Measurements from ENCODE around the gene OR52B6.
"Not testable (repeated sequence)": the region's sequence is repeated elsewhere in the genome, so short reads cannot be mapped to it uniquely, and the experiment has no call there.

Gene OR52B6

DNA sequence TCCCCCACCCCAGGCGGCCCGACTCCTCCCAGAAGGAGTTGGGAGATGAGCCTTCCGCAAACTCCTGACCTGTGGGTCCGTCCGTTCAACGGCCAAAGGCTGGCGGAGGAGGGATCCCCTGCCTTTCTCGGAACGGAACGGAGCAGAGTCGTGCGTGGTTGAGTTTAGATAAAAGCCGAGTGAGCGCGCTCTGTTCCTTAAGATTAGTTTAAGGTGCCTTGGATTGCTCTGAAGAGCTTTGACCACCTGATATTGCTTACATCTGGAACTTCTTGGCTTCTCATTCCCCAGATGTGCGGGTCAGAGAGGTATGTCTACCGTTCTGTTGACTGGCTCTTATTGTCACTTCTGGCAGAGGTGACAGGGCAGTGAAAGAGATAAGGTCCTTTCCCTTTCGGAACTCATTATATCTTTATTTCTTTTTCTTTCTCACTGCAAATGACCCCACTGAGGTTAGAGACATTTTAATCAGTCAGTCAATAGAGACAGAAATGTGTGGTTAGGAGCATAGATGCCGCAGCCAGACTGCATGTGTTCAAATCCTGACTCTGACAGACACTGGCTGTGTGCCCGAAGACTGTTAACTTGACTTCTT lies 16.0 kb downstream of the OR52B6 start, which contains the start of gene TRIM6:
Gene TRIM6, plus strand, starts transcription at position 31 of the 595 bp plus-strand sequence. Its CDS starts 261 bp downstream, at position 292.
- no peak for DNase-seq (ENCODE audit: low read depth in 2 of 2)

DNA sequence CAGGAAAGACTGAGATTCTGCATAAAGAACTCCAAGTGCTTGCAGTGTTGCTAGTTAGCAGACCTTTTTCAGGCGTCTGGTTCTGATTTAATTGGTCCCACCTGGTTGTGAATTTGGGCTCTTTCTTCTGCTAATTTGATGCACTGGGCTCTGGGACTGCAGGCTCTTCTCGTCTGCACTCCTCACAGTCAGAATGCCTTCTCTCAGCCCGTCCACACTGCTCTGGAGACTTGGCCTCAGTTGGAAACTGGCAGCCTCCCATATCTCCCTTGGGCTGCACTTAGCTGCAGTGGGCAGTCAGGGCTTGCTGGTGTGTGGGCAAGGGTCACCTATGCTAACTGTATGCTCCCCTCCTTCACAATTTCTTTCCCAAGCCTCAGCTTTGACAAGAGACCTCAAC lies 17.3 kb downstream of the OR52B6 start:
- no peak for DNase-seq (ENCODE audit: low read depth in 2 of 2)

DNA sequence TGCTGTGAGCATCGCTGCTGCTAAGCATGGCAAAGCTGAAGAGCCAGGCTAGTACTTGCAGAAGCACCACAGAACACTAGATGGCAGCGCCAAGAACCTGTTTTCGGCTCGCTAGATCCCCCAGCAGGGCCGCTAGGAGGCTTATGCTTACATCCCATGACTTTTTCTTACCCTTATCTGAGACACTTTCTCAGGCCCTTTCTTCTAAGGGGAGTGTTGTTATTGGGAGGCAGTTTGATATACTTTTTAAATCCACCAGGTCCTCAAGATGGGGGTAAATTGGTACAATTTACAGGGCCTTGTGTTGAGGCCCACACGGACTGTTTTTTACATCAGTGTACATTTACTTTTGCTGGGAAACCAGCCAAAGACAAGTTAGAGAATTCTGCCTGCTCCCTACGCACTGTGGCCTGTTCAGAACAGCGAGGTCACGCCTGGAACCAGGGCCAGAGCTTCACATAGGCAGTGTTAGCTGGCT lies 19.7 kb downstream of the OR52B6 start:
- DNase-seq (ENCODE audit: low read depth in 2 of 2) = peak; percentile 25 to 30

DNA sequence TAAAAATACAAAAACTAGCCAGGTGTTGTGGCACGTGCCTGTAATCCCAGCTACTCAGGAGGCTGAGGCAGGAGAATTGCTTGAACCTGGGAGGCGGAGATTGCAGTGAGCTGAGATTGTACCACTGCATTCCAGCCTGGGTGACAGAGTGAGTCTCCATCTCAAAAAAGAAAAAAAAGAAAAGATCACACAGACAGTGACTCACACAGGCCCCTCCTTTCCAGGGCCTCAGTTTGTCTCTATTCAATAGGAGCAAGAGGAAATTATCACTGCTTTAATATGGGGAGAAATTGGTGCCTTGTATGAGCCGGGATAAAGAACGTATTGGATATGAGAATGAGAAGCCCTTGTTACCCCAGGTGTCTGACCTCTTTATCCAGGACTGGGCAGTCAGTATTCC lies 22.1 kb downstream of the OR52B6 start:
- DNase-seq (ENCODE audit: low read depth in 2 of 2) = not testable (repeated sequence)

DNA sequence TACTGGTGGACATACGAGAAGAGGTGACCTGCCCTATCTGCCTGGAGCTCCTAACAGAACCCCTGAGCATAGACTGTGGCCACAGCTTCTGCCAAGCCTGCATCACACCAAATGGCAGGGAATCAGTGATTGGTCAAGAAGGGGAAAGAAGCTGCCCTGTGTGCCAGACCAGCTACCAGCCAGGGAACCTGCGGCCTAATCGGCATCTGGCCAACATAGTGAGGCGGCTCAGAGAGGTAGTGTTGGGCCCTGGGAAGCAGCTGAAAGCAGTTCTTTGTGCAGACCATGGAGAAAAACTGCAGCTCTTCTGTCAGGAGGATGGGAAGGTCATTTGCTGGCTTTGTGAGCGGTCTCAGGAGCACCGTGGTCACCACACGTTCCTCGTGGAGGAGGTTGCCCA lies 22.6 kb downstream of the OR52B6 start:
- no peak for DNase-seq (ENCODE audit: low read depth in 2 of 2)

DNA sequence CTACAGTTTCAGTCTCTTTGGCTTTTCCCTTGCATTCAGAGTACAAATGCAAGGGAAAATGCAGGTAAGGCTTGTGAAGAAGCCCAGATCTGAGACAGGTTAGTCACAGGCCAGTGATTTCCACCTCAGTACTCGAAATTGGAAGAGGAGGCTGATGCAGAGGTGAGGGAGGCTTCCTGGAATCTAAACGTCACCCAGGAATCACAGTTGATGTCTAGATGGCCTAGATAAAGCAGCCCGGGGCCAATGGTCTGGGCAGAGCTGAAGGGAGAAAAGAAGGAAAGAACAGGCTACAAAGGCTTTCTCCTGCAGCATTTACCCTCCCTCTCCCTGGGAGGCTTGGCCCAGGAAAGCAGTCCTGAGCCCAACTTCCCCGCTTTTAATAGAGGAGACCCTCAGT lies 24.2 kb downstream of the OR52B6 start:
- DNase-seq (ENCODE audit: low read depth in 2 of 2) = no peak

DNA sequence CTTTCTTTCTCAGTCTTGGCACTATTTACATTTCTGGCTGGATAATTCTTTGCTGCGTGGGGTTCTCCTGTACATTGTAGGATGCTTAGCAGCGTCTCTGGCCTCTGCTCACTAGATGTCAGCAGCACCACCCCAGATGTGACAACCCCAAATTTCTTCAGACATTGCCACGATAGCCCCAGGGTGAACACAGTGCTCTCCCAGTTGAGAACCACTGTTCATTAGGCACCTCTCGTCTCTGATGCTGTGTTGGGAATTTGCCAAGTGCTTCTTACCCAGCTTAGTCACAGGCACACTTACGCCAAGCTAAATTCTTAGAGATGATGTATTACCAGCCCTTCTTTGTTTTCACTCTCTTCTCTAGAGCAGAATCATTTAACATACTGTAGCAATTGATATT lies 25.2 kb downstream of the OR52B6 start:
- no peak for DNase-seq (ENCODE audit: low read depth in 2 of 2)

DNA sequence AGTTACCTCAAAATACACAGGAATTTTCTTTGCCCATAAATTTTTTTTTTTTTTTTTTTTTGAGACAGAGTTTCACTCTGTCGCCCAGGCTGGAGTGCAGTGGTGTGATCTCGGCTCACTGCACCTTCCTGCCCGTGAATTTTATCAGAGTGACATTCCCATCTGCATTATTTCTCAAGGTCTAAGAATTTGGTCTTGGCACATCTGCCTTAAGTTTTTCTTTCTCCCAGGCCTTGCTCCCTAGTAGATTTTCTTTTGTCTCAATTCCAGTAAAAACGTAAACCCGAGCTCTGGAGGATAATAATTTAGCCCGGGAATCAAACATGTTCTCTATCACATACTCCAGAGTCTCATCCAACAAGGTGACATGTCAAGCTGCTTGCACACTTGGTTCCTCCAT lies 28.1 kb downstream of the OR52B6 start:
- no peak for DNase-seq (ENCODE audit: low read depth in 2 of 2)

DNA sequence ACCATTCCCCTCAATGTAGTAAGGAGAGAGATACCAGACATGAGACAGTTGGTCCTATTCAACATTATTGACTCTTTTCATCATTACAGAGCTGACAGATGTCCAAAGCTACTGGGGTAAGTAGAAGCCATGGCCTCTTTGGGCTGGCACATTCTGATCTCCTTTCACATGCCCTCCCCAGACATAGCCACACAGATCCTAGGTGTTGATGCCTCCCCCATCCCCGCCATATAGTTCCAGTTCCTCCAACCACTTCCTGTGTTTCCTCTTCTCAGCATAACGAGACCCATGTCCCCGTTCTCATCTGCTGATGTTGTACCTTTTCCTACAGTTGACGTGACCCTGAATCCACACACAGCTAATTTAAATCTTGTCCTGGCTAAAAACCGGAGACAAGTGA lies 29.8 kb downstream of the OR52B6 start:
- no peak for DNase-seq (ENCODE audit: low read depth in 2 of 2)

DNA sequence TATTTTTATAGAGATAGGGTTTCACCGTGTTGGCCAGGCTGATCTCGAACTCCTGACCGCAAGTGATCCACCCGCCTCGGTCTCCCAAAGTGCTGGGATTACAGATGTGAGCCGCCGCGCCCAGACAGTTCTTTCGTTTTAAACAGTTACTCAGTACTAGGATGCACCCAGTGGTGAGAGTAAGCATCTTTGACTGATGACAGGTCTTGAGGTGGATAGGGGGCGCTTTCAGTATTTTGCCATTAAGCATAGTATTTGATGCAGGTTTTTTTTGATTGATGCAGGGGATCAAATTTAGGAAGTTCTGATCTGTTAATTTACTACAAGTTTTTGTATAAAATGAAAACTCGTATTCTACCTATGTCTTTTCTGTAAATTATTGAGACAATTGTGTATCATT lies 30.9 kb downstream of the OR52B6 start:
- no peak for DNase-seq (ENCODE audit: low read depth in 2 of 2)

DNA sequence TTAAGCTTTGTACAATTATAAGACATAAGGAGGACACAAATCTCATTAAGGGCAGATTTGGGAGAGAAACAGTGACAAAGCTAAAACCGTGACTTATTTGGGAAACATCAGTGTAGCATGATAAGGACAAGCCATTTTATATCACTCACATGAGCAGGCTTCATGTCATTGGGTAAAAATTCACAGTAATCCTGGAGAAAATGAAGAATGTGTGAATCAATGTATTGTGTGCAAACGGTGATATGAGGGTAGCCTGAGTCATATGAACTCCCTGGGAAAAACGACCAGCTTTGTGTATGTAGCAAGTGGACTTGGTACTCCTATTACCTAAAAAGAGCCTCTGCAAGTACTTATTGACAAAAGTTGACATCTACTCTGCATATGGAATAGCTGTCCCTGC lies 38.1 kb downstream of the OR52B6 start:
- no peak for DNase-seq (ENCODE audit: low read depth in 2 of 2)

DNA sequence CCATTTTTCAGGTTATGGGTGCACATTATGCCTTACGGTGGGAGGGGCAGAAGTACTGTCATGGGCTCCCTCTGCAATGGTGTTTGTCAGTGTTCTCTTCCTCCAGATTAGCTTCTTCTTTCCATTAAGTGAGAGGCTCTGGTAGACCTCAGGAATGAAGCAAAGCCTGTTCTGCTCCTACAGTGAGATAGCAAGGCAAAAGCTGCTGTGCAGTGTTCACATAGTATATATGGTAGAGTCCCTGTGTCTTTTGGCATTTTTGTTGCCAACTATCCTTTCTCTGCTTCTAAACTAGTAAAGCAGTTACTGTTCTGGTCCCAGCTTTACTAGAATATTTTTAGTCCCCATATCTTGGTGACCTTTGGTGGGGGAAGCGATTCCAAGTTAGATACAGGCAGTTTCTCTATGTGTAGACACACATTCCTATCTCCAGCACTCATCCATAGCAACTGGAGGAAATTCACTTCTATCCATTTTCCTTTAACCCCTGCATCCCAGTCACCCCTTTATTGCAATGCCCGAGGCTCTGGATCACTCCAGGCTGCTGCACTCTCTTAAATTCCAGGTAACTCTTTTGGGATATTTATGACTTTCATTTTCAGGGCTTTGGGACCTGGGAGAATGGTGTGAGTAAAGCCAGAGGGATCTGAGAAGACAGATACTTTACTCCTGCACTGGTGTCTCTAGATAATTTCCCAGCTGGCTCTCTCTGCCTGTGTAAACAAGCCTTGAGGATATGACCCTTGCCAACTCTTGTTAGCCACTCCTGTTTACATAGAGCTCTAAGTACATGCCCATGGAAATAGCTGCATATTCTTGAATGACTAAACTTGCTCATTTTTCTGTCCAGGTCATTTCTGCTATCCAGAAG lies 40.2 kb downstream of the OR52B6 start:
- no peak for DNase-seq (ENCODE audit: low read depth in 2 of 2)

DNA sequence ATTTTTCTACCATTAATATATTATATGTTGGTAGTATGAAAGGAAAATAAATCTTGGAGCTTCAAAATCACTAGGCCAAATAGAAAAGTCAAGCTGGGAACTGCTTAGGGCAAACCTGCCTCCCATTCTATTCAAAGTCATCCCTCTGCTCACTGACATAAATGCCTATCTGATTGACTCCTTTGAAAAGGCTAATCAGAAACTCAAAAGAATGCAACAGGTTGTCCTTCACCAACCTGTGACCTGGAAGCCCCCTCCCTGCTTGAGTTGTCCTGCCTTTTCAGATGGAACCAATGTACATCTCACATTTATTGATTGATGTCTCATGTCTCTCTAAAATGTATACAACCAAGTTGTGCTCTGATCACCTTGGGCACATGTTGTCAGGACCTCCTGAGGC lies 40.9 kb downstream of the OR52B6 start:
- no peak for DNase-seq (ENCODE audit: low read depth in 2 of 2)

DNA sequence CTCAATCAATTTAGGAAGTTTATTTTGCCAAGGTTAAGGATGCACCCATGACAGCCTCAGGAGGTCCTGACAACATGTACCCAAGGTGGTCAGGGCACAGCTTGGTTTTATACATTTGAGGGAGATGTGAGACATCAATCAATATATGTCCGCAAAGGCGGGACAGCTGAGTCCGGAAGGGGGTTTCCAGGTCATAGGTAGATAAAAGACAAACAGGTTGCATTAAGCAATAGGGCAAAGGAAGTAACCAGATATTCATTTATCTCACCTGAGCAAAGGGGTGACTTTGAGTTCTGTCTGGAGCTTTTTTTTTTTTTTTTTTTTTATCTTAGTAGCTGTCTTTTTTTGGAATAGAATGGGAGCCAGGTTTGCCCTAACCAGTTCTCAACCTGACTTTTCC lies 42.1 kb downstream of the OR52B6 start:
- no peak for DNase-seq (ENCODE audit: low read depth in 2 of 2)

DNA sequence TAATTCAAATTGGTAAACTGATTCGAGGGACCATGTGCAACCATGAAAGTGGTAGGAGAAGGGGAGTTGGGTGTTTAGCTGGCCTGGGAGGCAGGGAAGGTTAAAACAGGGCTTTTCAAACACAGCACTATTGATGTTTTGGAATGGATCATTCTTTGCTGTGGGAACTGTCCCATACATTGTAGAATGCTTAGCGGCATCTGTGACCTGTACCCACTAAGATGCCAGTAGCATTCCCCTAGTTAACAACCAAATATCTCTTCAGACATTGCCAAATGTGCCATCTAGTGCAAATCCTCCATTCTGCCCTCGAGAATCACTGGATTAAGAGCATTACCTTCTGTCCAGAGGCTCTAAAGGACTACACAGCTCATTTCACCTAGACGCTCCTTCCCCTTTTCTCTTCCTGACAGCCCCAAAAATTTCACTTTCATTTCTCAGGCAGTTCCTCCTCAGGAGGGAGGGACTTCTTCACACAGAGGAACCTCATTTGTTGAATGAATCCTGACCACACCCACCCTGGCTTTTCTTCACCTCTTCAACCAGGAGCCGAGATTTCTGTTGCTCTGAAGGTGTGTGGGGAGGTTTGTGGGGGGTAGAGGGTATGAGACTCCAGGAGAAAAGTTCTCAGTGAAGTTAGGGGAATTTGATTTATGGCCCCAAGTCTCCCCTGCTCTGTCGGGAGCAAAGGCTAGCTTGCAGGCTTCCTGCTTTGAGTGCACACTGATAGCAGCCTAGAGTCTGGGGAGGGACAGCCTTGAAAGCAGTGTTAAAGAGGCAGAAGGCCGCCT lies 44.0 kb downstream of the OR52B6 start, which contains the start of gene TRIM34:
Gene TRIM34, plus strand, starts transcription at position 513 of the 791 bp plus-strand sequence. CDS start 7,331 bp downstream, outside the sequence.
- DNase-seq (ENCODE audit: low read depth in 2 of 2) = peak; percentile 28 to 34

DNA sequence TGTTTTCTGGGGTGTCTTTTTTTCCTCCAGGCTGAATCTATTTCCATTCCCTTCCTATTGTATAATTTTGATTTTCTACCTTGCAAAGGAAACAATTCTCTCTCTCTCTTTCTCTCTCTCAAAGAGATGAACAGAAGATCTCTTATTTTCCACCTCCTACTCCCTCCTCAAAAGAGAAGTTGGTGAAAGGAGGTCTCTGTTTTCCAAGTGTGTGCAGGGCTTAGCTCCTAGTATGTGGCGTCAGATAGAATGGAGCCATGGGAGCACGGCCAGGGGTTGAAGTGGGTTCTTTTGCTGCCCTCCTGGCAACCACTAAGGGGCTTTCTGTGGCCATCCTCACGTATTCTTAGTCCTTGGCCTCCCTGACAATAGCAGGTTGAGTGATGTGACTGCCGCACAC lies 44.6 kb downstream of the OR52B6 start:
- no peak for DNase-seq (ENCODE audit: low read depth in 2 of 2)

DNA sequence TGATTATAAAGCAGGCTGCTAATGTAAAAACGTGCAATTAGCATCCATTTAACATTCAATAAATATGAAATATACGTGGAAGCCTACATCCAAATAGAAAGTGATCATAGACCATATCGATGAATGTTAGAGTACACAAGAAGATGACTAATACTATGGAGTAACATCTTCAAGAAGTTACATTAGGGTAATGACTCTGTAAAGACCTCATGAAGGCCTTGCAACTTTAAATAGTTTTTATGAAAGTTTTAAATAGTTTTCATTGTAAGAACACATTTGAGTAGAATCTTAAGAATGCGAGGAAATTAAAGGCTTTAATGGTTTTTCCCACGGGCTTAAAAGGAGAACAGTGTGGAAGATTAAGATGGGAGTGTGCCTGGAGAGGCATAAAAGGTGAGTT lies 45.5 kb downstream of the OR52B6 start:
- no peak for DNase-seq (ENCODE audit: low read depth in 2 of 2)

DNA sequence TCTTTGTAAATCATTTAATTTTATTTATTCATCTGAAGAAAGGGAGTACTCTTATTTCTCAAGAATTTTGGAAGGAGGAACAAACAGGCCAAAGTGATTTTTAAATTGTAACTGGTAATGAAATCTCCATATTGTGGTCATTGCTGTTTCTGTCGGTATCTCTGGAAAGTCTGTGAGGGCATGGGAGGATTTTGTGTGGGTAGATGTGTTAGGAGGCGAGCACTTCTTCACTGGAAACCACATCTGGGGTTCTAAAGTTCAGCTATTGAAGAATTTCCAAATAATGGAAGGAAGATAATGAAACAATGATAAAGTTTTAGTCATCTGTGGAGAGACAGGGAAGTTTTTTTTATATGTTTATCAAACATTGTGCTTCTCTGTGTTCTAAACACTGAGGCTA lies 50.7 kb downstream of the OR52B6 start:
- DNase-seq (ENCODE audit: low read depth in 2 of 2) = no peak
